Measurements from ENCODE around the gene PARD3B.

DNA sequence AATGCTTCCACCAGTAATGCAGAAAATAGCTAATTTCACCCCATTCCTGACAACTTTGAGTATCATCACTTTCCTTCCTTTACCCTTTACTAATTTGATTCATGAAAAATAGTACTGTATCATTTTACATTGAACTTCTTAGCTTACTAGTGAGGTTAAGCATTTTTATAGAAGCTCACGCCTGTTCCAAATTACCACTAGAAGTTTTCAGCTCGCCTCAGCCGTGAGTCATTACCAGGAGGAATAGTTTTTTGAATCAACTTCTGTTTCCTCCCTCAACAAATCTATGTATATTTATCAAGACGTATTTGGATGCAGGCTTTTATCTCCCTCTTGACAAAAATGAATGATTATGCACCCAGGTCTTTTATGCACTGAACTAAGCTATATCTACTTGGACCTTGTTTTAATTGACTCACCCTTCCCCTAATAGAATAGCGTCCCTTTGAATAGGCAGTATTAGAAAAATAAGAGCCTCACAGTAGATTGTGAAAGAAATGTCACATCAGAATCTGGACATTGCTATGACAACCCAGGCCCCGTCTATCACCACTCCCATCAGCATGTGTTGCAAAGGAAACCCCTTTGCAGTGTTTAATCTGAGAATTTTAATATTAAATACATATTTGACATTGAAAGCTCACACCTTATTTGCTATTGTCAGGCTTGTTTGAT lies 929.6 kb downstream of the PARD3B start:
- TF ChIP-seq, protein P1, sequence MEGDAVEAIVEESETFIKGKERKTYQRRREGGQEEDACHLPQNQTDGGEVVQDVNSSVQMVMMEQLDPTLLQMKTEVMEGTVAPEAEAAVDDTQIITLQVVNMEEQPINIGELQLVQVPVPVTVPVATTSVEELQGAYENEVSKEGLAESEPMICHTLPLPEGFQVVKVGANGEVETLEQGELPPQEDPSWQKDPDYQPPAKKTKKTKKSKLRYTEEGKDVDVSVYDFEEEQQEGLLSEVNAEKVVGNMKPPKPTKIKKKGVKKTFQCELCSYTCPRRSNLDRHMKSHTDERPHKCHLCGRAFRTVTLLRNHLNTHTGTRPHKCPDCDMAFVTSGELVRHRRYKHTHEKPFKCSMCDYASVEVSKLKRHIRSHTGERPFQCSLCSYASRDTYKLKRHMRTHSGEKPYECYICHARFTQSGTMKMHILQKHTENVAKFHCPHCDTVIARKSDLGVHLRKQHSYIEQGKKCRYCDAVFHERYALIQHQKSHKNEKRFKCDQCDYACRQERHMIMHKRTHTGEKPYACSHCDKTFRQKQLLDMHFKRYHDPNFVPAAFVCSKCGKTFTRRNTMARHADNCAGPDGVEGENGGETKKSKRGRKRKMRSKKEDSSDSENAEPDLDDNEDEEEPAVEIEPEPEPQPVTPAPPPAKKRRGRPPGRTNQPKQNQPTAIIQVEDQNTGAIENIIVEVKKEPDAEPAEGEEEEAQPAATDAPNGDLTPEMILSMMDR (IDR thresholded peaks at IDR 0.05; ENCODE audit: low read depth, low read length, poor library complexity, severe bottlenecking): no peak
- TF ChIP-seq EZH2phosphoT487 (IDR thresholded peaks at IDR 0.05; ENCODE audit: borderline replicate concordance, low read length): no peak
